Stimulated activated CD4-positive, alpha-beta T cell treated with anti-CD3 and anti-CD28 coated beads, Interleukin-2, amount 100 ng/mL, for 4 hours (primary cell): ENCODE results near the gene ABO.
"Not testable (repeated sequence)": the region's sequence is repeated elsewhere in the genome, so short reads cannot be mapped to it uniquely, and the experiment has no call there.

Source experiments
- DNase-seq: peaks from one replicate; pipeline ENCODE4 v3.0.0-alpha.2; 2020; ENCODE audit warnings: low read depth

The ABO gene

GRCh38 chr9:133225171-133226011, 49.6 kb downstream of the ABO start:
- DNase-seq: no peak

GRCh38 chr9:133224762-133225161, 50.2 kb downstream of the ABO start:
- DNase-seq: no peak

GRCh38 chr9:133223159-133223756, 51.7 kb downstream of the ABO start:
- not testable (repeated sequence) for DNase-seq

GRCh38 chr9:133221994-133222393, 53.0 kb downstream of the ABO start:
- DNase-seq: not testable (repeated sequence)

- no peak for DNase-seq
Observed at GRCh38 chr9:133221177-133221809, 53.7 kb downstream of the ABO start.

- DNase-seq: not testable (repeated sequence)
Observed at GRCh38 chr9:133218049-133218975, 56.7 kb downstream of the ABO start.

GRCh38 chr9:133217333-133217988, 57.5 kb downstream of the ABO start:
- not testable (repeated sequence) for DNase-seq

GRCh38 chr9:133214276-133214675, 60.7 kb downstream of the ABO start:
- DNase-seq: not testable (repeated sequence)

GRCh38 chr9:133210609-133211008, 64.4 kb downstream of the ABO start:
- DNase-seq: no peak

- DNase-seq: no peak
Observed at GRCh38 chr9:133210202-133210532, 64.8 kb downstream of the ABO start.

- not testable (repeated sequence) for DNase-seq
Observed at GRCh38 chr9:133209327-133210201, 65.4 kb downstream of the ABO start.

- DNase-seq: not testable (repeated sequence)
Observed at GRCh38 chr9:133208880-133209300, 66.1 kb downstream of the ABO start, which contains the start of gene OBP2B. Gene OBP2B, minus strand, starts transcription at chr9:133209250. Its CDS starts 51 bp downstream, at chr9:133209199.

GRCh38 chr9:133208171-133208879, 66.7 kb downstream of the ABO start:
- DNase-seq: not testable (repeated sequence)

GRCh38 chr9:133207540-133208170, 67.3 kb downstream of the ABO start:
- DNase-seq: no peak

- no peak for DNase-seq
Observed at GRCh38 chr9:133207021-133207531, 67.9 kb downstream of the ABO start.

- no peak for DNase-seq
Observed at GRCh38 chr9:133205996-133206931, 68.7 kb downstream of the ABO start.

GRCh38 chr9:133205481-133205887, 69.5 kb downstream of the ABO start:
- not testable (repeated sequence) for DNase-seq
